NCI-H2081 (cell line): ENCODE measurements around the gene PARP16.

ENCODE experiments used
- DNase-seq, 2 experiments: peaks; one replicate each; lab custom pipeline; 2025; lab: John Stamatoyannopoulos, UW

PARP16 gene, protein sequence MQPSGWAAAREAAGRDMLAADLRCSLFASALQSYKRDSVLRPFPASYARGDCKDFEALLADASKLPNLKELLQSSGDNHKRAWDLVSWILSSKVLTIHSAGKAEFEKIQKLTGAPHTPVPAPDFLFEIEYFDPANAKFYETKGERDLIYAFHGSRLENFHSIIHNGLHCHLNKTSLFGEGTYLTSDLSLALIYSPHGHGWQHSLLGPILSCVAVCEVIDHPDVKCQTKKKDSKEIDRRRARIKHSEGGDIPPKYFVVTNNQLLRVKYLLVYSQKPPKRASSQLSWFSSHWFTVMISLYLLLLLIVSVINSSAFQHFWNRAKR

DNA sequence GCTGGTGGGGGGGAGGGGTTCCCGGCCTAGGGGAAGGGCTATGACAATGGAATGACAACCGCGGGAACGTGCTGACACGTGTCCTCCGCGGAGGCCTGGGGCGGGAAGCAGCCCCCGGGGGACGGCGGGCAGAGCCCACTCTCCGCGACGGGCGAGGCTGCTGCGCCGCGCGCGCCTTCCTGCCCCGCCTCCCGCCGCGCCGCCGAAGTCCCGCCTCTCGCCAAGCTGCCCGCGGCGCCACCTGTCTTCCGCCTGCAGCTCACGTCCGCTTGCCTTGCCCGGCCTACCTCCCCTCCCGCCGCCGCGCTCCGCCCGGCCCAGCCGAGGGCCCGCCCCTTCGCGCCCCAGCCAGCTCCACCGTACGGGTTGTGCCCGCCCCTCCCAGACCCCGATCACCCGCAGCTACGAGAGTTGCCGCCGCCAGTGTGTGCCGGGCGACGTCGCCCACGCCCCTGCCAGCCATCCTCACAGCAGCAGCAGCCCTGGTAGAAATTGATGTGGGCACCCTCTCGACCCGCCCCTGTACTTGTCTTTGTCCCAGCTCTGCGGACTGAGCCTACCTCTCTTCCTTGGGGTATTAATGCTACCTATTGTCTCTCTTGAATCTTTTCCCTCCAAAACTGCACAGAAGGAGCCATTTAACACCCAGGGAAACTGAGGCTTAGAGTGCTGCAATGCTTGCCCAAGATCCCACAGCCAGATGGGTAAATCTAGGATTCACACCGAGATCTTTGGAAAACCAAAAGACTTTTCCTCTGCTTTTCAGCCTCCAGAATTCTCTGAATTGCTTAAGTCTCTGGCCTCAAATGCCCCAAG, at the start of gene PARP16:
TSS of gene PARP16 (minus strand) at position 180 of the 816 bp plus-strand sequence. CDS start 457 bp downstream, outside the sequence.
- peak; percentile 93 for DNase-seq

DNA sequence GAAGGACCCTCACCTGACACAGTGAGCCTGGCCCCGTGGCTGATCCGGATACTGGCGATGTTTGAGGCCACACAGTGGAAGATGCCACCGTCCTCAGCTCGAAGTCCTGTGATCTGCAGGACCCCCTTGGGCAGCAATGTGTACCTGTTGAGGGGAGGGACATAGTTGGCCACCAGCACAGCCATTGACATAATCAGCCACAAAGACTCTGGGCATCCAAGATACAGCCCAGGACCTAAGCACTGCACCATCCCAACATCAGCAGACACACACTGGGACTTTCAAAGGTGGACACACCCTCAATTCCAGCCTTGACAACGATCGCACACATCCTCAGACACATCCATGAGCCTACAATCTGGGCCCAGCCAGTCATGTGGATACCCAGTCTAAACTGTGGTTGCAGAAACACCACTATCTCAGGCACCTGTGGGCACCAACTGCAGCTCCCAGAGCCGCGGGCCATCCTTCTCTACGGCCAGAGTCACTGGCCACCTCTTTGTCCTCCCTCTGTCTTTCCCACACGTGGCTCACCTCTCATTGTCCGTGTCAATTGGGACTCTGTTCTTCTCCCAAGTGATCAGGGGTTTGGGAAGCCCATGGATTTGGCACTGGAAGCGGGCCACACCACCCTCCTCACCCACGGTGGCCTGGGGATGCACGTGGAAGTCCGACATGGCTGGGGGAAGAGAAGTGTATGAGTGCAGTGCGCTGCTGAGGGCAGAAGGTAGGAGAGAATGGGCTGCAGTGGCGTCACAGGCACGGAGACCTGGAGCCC, 48.8 kb upstream of the PARP16 start:
- DNase-seq: no peak

DNA sequence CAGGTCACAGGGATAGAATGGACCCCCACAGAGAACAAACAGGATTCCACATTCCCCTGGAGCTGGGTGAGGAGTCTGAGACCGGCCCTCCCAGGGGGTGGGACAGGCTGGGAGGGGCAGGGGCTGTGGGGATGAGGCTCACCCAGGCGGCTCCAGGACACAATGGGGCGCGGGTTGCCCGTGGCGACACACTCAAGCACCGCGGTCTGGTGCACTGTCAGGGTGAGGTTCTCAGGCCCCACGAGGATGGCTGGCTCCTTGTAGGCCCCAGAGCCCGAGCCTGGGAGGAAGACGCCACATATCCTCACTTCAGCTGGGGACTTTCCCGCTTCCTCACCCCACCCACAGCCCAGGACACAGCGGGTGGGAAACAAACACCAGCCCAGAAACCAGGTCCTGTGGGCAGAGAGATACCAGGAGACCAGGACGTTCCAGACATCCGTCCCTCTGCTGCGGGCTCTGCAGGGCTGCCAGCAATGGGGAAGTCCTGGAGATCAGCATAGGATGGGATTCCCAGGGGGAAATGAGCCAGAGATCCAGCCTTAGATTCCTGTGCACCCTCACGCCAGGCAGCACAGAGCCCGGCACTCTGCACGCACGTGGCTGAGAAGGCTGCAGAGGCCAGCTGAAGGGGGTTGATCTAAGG, 48.0 kb upstream of the PARP16 start:
- no peak for DNase-seq

DNA sequence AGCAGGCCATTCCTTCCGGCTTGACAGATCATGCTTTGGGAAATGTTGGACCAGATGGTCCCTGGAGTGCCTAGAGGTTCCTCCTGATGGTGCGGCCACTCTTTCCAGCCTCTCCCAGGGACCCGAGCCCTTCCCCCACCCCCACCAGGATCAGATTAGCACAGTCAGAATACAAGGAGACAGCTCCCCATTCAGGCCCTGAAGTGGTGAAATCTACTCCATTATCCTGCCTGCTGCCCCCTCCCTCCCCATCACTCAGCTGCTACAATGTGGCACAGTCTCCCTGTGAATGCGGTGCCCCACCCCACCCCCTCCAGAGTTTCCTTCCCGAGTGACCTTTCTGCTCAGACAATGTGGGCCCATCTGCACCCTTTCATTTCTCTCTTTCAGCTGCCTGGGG, 47.2 kb upstream of the PARP16 start:
- DNase-seq: no peak

DNA sequence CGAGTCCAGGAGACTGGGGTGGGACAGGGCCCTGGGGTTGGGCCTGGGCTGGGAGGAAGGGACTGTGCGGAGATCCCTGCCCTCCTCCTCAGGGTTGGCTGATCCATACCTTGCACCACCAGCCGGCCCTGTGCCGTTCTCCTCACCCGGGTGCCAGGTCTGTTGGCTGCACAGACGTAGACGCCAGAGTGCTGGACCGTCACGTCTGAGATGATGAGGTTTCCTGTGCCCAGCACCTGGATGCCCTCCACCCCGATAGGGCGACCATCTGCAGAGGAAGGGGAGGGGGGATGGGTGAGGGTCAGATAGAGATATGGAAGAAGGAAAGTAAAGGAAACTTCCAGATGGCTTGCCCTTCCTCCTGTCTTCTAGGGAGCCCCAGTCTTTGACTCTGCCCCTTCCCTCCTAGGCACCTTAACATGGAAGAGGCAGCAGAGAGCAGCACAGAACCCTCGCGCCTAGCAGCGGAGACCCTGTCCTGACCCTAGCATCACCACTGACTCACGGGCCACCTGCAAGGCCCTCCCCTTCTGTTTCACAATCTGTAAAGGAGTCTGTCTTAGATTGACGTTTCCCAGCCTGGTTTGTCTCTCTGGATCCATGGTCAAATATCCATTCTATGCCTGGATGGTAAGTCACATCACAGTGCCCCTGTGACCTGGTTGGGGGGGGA, 46.6 kb upstream of the PARP16 start:
- DNase-seq: no peak

DNA sequence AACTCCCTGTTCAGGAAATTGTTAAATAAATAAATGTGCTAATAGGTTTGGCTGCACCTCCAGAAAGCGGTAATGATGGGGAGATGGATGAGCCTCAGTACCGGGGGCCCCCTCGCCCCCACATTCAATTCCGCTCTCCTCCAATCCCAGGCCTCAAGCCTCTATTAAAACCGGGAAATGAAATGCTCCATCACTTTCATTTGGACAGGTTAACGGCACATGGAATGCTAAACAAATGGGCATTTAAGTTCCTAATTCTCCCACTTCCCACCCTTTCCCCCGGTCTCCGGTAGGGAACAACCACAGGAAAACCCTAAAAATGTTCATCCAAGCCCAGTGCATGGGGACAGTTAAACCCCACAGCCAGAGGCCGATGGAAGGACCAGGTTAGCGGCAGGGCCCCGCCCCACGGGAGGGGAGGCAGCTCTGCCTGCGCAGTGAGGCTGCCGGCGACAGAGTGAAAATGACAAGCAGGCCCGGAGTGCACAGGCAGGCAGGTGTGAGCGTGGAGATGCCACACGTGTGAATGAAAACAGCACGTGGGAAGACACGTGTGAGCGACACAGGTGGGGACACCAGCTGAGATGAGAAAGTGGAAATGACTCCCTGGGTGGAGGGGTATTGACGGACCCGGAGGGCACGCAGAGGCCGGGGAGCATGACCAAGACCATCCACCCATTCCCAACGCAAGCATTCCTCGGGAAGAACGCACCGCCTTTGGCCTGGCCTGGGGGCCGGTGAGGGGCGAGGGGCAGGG, 45.9 kb upstream of the PARP16 start:
- DNase-seq: peak in 1 of 2 experiments; percentile 41

DNA sequence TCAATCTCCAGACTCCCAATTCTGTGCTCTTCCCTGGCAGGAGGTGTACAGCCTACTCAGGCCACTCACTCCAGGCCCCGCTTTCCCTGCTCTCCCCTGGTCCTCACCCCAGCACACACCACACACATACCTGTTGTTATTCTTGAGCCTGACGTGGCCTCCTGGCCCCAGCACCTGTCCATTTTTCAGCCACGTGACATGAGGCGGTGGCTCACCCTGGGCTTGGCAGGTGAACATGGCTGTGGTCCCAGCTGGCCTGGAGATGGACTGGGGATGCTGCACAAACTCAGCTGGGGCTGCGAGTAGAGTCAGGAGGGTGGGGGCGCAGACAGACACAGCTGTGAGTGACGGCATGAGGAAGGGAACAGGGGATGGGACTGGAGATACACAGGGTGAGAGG, 45.1 kb upstream of the PARP16 start:
- no peak for DNase-seq

DNA sequence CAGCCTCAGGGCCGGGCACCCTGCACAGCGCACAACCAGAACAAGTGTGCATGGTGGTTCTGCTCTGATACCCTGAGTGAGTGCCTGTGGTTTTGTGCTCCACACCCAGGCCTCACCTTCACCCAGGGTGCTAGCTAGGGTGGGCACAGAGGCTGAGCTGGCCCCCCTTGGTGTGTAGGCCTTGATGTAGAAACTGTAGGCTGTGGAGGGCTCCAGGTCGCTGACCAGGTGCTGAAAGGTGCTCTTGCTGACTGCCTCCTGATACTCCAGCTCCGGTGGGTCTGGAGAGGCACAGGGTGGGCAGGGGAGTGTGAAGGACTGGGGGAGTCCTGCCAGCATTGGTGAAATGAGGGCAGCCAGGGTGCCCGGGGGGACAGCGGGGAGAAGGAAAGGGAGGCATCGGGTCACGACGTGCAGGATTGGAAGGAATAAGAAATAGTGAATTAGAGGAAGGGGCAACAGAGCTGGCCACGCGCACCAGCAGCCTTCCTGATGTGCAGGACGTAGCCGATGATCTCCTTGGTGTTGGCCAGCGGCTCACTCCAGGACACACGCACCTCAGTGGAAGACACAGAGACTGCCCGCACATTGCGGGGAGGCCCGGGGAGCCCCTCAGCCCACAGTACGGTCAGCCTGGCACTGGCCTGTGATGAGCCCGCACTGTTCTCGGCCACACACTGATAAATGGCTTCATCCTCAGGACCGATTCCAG, 44.4 kb upstream of the PARP16 start:
- DNase-seq: no peak

DNA sequence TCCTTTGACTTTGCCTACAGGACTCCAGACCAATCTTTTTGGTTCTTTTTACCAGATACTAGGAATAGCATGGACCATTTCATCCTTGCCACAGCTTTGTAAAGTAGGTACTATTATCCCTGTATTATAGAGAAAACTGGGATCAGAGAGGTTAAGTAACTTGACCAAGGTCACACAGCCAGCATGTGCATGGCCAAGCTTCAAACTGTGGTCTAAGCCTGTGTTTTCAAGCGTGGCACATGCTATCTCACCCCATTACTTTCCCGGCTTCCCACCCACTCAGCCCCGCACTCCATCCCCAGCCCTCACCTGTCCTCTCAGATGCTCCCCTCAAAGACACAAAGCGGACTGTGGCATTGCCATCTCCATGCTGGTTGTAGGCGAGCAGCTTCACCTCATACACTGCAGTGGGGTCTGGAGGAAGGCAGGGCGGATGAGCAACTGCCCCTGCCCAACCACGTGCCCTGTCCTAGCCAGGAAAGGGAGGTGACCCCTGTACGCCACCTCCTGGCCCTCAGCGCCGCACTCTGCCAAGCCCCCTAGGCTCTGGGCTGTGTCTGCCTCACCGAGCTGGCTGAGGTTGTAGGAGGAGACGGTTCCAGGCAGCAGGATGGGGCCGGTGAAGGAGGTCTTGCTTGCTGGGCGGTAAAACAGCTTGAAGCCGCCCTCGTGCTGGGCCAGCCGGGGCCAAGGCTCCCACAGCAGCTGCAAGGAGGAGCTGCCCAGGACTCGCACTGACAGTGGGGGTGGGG, 43.5 kb upstream of the PARP16 start:
- DNase-seq: no peak

DNA sequence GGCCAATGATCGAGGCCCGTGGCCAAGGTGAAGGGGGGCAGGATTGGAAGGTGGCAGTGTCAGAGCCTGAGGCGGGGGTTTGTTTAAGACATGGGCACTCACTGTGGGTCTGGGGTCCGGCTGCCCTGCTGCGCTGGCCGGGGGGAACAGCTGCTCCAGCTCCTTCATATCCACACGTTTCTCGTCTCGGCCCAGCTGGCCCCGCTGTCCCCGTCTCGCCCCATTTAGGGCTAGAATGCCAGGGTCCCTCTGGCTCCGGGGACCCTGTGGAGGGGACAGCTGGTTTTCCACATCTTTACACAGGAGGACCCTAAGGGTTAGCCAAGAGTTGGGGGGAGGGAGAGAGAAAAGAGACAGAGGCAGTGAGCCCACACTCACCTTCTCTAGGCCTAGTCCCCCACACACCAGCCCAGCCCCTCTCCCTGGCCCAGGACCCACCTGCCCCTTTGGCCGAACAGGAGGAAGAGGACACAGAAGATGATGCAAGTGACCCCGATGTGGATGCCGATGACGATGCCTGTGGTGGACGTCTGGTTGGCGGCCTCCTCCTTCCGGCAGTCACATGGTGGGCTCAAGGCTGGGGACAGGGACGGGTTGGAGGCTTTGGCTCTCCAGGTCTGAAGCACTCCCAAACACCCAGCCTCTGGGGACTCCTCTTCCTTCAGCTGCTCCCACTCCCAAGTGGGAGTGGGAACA, 42.8 kb upstream of the PARP16 start:
- DNase-seq: no peak

DNA sequence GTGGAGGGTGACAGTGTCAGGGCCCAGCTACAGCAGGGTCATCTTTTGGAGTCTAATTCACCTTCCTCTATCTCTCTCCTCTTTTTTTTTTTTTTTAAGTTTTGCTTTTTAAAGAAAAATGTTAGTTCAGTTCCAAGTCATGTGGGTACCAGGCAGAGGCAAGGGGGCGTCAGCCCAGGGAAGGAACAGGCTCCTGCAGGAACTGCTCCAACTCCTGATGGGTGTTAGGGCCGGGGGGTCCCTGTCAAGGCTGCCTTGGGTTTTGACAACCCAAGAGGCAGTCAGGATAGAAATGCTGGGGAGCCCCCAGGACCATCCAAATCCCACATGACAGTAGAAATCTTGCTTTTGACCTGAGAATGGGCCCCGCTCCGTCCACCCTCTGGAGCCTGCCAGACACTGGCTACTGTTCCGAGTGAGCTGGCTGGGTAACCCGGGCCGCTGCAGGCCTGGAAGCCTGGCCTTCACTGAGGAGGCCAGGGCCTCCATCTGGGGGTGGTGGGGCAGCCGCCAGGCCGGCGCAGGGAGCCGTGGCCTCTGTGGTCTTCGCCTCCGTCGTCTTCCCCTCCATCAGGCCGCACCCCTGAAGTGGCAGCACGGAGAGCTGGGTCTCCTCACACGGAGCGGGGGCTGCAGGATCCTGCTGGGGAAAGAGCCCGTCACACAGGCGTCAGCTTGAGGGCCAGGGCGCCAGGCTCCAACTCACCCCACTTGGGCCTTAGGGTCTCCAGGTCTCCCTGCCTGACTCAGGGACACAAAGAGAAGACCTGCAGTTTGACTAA, 42.0 kb upstream of the PARP16 start:
- DNase-seq: no peak

DNA sequence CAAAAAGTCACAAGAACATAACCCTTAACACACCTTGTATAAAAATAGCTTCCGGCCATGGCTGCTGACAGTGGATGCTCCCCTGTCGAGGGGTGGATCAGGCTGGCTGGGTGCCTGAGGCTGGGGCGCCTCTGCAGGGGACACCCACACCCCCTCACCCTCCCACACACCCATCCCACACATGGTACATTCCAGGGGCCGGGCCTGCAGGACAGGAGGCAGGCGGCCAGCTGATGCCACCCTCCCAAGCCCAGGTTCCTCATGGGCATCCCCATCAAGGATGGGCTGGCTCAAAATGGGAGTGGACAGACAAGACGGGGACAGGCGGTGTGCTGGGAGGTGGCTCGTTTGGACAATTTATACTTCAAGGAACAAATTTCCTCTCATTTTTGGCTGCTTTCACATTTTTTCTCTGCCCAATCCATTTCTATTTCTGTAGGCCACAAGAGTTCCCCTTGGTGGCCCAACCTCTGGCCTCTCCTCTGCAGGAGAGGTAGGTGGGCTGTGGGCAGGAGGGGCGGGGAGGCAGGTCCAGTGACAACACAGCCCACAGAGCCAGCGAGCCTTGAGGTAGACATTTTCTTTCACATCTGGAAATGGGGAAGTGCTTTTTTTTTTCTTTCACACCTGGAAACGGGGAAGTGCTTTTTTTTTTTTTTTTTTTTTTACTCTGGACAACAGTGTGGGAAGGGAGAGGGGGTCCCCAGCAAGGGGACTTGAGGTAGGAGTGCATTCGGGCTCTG, 41.1 kb upstream of the PARP16 start:
- no peak for DNase-seq

DNA sequence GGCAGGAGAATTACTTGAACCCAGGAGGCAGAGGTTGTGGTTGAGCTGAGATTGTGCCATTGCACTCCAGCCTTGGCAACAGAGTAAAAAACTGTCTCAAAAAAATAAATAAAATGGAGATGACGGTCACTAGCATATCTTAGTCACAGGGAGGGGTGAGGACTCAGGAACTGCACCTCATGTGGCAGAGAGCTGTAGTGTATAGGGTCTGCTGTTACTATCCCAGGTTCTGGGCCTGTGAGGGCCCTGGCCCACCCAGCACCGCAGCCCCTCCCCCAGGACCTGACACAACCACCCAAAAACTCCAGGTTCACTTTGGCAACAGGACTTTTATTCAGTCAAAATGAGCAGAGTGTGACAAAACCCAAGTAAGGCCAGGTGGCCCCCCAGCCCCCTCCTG, 40.1 kb upstream of the PARP16 start:
- no peak for DNase-seq

DNA sequence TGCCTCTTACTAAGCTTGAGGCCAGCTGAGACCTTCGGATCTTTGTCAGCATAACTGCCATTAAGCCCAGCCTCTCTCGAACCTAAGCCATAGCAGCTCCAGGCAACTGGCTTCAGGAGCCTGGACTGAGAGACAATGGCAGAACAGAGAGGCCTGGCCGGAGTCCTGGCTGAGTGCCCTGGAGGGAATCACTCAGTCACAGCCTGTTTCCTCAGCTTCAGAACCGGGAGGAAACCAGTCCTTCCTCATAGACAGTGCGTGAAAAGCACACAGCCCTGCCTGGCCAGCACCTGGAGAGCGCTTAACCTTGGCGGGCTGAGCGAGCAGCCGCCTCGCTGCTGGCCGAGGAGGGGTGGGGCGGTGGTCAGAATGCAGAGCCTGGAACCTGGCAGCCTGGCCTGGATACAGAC, 39.4 kb upstream of the PARP16 start:
- DNase-seq: no peak

DNA sequence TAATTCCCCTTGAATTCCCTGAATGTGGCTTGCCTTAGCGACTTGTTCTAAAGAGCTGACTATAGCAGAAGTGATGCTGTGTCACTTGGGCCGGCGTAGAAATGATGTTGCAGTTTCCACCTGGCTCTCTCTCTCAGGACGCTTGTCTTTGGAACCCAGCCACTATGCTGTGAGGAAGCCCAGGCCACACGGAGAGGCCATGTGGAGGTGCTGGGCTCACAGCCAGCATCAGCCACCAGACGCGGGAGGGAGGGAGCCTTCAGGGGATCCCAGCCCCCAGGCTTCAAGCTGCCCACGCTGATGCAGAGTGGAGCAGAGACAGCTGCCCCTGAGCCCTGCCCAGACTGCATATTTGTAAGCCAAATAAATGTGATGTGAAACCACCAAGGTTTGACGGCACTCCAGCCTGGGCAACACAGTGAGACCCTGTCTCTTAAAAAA, 36.4 kb upstream of the PARP16 start:
- peak; percentile 78 to 85 for DNase-seq

DNA sequence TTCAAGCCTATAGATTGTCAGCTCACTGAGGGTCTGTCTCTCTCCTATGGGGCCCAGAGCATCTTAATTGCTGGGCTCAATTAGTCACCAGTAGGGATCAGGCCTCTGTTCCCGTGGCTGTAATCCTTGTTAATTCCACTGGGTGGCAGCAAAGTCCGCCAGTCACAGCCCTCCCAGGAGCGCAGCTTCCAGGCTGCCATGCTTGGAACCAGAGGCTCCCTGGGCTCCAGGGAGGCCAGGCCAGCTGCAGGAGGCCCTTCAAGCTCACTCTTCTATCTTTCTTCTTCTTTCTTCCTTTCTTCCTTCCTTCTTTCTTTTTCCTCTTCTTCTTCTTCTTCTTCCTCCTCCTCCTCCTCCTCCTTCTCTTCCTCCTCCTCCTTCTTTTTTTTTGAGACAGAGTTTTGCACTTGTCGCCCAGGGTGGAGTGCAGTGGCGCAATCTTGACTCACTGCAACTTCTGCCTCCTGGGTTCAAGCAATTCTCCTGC, 32.2 kb upstream of the PARP16 start:
- DNase-seq: peak; percentile 79 to 83

DNA sequence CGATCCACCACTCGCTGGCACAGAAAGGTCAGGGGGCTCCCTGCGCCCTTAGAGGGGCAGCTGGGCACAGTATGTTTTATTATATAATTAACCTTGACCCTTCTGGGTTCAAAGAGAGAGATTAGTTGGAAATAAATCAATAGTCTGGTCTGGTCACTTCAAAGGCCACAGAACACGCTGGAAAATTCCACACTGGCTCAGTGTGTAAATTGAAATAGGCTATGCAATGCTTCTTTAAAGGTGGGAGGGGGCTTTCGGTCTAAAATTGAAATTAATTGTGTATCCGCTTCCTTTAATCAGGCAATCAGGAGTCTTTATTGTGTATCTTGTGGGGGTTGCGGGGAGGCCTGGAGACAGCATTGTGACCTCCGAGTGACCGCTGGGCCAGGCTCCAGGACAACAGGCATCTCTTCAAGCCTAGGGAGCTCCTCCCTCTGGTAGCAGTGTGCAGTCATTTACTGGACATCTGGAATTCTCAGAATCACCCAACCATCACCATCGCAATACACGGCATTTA, 25.8 kb upstream of the PARP16 start:
- DNase-seq: no peak
